Fibroblast of skin of back (primary cell): Measurements from ENCODE around the gene DAPK3.
"Not testable (repeated sequence)": the region's sequence is repeated elsewhere in the genome, so short reads cannot be mapped to it uniquely, and the experiment has no call there.

Experiments used
- DNase-seq: peaks from one replicate; pipeline ENCODE4 v3.0.0-alpha.2; 2013

DAPK3 gene

DNA sequence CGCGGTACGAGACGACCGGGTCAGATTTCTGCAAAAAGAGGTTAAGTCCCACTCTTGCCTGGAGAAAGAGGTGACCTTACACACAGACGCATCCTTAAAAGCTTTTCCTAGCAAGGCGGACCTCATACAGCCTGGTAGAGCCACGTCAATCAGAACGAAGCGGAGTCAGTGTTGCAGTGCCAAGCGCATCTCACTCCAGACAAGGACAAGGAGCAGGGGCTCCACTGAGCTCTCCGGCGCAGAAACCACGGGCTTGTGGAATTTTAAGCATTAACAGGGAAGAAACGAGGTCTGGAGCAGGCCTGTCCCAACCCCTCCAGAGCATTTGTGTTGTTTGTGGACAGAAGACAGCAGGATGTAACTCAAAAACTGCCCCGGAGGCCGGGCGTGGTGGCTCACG, 7.2 kb upstream of the DAPK3 start:
- DNase-seq = no peak

DNA sequence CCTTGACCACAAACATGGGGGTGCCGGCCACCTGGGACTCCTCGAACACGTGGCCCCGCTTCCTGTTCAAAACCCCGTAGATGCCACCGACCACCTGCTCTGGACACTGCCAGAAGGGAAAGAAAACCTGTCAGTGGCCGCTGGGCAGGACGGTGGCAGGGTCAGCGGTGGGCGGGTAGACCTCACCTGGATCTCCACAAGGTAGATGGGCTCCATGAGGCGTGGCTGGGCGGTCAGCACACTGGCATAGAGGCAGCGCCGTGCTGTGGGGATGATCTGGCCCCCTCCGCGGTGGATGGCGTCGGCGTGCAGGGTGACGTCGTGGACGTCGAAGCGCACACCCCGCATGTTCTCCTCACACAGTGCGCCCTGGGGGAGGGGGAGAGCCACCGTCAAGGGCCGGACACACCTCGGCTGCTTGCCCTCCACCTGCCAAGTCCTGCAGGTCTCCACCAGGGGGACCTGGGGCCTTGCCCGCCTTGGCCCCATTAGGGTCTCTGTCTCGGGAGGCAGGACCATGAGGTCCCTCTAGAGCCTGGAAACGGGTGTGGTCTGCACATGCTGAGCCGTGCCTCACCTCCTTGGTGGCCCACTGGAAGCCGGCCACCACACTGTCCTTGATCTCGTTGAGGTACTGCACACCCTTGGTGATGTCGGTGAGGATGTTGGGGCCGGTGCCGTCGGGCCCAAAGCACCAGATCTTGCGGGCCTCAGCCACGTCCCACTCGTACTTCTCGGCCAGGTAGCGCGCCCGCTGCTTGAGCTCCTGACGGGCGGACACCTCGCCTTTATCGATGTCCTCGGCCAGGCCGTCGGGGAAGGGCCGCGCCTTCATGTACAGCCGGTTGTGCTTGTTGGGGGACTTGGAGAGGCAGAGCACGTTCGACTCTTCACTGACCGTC, 6.6 kb upstream of the DAPK3 start:
- no peak for DNase-seq

GRCh38 chr19:3976495-3977241, 5.8 kb upstream of the DAPK3 start:
- no peak for DNase-seq

DNA sequence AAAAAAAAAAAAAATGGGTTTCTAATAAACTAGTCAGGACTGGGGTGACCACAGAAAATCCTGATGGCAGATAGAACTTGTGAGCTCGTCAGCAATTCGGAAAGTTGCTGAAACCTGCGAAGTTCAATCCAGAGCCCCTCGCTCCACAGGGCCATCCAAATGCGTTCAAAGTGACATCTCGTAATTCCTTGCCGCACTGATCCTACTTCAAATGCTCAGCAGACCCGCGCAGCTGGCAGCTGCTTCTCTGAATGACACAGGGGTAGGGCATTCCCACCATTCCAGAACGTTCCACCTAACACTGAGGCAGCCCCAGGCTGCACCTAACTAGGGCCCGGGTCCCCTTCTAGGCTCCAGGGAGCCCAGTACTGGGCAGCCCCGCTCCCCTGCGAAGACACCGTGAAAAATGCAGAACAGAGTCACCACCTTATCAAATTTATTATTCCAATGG, 4.8 kb upstream of the DAPK3 start:
- no peak for DNase-seq

GRCh38 chr19:3975144-3975543, 4.2 kb upstream of the DAPK3 start:
- DNase-seq = no peak

DNA sequence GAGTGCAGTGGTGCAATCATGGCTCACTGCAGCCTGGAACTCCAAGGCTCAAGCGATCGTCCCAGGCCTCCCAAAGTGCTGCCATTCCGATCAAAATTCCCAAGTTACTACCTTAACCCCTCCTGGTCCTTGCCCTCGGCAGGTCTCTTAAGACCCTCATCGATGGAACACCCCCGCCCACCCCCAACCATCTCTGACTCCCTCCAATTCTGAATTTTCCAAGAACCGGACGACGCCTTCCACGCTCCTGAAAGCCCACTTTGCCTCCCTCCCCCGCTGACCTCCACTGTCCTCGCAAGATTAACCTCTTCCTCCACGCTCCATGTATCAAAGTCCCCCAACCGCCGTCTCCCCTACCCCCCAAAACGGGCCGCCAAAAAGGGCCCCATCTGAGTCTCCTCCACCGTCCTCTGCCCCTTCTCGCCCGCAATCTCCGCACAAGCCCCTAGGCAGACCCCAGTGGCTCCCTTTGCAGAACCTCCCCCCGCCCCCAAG, 539 bp downstream of the DAPK3 start:
- no peak for DNase-seq

- DNase-seq = peak; percentile 93
Observed at GRCh38 chr19:3969435-3970312, 1.2 kb downstream of the DAPK3 start.

DNA sequence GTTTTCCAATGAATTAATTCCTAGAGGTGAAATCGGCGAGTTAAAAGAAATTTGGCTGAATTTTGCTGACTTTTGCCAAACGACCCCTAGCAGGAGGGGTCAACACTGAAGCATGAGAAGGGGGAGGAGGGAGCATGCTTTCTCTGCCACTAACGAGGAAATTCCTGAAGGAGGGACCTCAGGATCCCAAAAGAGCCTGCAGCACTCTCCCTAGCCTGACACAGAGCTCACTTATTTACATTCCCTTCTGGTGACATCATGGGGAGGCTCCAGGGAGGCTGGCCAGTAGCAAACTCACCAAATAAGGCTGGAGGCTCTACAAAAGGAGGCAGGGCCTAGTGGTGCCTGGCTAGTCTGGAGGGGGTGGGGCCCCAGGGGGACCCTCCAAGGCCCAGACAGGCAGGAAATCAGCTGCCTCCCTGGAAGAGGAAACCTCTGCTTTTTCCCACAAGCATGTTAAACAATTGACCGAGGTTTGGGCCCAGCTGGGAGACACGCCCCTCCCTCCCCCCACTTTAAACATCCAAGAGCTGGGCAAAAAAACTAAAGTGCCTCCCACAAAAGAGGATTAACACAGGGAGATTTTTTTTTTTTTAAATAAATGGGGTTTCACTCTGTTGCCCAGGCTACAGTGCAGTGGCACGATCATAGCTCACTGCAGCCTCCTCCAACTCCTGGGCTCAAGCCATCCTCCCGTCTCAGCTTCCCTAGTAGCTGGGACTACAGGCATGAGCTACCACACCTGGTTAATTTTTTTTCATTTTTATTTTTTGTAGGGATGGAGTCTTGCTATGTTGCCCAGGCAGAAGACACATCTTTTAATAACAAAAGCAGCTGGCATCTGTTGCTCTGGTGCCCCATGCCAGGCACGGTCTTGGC, 2.1 kb downstream of the DAPK3 start:
- DNase-seq = peak; percentile 100

DNA sequence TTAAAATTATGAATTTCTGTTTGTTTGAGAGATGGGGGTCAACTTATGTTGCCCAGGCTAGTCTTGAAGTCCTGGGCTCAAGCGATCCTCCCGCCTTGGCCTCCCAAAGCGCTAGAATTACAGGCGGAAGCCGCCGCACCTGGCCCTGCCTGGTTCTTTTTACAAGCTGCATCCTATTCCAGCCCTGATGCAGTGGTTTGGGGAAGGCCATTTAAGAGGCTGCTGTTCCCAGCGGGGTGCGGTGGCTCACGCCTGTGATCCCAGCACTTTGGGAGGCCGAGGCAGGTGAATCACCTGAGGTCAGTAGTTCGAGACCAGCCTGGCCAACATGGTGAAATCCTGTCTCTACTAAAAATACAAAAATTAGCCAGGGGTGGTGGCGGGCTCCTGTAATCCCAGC, 2.9 kb downstream of the DAPK3 start:
- DNase-seq = not testable (repeated sequence)

DNA sequence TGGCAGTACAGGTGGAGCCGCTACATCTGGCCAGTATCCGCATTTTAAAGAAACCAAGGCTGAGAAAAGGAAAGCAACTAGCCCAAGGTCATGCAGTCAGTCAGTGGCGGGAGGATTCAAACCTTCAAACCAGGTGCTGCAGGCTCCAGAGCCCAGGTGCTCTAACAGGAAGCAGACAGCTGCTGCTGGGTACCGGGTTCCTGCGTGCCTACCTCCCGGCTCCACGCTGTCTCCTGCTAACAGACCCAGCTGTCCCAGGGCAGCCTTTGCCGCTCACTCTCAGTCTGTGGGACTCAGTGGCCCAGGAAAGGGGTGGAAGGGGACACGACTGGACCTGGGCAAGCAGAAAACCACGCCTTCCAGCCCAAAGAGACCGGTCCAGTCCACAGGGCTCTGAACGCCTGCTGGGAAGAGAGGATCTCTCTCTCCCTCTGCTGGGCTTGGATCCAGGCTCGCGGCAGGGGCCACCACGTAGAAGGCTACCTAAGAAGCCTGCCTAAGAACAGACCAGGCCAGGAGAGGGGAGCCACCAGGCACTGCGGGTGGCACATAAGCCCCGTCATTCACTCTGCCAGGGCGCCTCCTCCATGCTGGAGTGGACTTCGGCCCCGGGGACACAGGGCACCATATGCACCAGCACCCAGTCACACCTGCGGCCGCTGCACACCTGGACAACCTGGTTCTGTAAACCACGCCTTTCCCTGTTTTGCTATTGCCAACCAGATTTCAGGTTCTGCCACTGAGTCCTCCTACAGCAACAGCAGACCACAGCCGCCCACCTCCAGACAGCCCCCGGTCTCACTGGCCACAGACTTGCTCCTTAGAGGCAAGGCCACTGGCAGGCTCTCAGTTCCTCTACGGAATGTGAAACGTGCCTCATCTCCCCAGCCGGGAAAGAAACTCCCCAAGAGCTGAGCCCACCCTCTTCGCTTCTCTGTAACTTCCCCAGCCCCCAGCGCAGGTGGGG, 4.6 kb downstream of the DAPK3 start:
- DNase-seq = no peak

DNA sequence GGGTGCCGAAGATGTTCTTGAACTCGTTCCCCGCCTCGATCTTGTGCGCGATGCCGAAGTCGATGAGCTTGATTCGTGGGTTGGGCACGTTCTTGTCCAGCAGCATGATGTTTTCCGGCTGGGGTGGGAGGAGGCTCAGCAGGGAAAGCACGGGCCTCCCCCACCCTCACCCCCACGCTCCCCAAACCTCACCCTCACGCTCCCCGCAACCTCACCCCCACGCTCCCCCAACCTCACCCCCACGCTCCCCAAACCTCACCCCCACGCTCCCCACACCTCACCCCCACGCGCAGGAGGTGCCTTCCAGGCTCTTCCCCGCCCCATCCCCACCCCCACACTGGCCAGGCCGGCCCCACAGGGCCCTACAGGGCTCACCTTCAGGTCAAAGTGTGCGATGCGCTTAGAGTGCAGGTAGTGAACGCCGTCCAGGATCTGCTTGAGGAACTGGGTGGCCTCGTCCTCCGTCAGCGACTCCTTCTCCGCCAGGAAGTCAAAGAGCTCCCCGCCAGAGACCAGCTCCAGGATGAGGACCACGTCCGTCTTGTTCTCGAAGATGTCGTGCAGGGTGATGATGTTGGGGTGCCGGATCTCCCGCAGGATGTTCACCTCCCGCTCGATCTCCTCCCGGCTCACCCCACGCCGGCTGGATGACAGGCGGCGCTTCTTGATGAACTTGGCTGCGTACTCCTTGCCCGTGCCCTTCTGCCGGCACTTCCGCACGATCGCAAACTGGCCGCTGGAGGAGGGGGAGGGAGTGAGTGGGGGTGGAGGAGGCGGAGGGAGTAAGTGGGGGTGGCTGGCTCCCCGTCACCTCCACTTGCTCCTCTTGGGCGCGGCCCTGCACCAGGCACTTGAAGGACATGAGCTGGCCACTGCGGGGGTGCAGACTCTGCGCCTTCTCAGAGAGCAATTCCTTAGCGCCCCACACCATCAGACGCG, 6.4 kb downstream of the DAPK3 start:
- no peak for DNase-seq

GRCh38 chr19:3963458-3964255, 7.2 kb downstream of the DAPK3 start:
- DNase-seq = no peak

- no peak for DNase-seq
Observed at GRCh38 chr19:3961007-3961406, 9.9 kb downstream of the DAPK3 start.

GRCh38 chr19:3959766-3960131, 11.2 kb downstream of the DAPK3 start:
- DNase-seq = no peak

DNA sequence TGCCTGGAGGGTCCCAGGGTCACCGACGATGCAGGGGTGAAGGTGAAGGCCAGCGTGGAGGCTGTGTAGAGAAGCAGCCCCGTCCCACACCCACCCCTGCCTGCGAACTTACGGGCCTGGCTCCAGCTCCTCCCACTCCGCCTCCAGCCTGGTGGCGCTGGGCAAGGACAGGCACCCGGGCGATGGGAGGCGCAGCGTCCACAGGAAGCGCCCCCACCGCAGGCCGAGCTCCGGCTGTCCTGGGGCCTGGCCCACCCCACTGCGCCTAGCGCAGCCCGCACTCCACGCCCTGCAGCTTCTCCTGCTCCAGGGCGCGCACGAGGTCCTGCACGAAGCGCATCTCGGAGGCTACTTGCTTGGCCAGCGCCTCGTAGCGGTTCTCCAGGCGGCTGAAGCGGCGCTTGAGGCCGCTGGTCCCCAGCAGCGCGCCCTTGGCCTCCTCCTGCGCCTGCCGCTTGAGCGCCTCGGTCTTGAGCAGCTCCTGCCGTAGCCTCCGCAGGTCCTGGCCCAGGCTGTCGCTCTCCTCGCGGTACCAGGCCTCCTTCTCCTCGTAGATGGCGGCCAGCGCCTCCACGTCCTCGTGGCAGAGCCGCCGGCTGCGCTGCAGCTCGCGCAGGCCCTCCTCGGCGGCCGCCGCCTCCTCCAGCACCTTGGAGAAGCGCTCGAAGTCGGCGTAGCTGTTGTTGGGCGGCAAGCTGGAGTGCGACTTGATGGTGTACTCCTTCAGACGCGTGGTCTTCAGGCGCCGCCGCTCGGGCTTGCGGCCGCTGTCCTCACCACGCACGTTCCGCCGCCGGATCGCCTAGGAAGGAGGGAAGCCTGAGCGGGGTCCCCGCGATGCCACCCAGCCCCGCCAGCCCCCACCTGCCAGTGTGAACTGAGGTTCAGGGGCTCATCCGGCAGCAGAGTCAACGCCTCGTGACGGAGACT, 11.8 kb downstream of the DAPK3 start:
- no peak for DNase-seq

GRCh38 chr19:3955688-3956087, 15.2 kb downstream of the DAPK3 start:
- DNase-seq = no peak

DNA sequence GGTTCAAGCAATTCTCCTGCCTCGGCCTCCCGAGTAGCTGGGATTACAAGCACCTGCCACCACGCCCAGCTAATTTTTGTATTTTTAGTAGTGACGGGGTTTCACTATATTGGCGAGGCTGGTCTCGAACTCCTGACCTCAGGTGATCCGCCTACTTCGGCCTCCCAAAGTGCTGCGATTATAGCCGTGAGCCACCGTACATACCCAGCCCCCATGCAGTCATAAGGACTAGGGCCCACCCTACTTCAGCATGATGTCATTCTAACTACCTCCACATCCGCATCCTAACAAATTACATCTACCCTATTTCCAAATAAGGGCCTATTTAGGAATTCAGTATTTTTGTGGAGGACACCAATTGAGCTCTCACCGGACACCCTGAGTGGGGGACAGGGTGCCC, 15.6 kb downstream of the DAPK3 start:
- DNase-seq = not testable (repeated sequence)
